Neural progenitor cell (in vitro differentiated cells): ENCODE measurements around the gene CAPSL. TPM values are rescaled to one million over a fixed set of nuclear protein-coding genes. Genes with fewer than 3 reads are reported as not detected.

Source experiments
- DNase-seq: peaks from one replicate; pipeline ENCODE4 v3.0.0-alpha.2; 2016; ENCODE audit warnings: low spot score
- H2AFZ ChIP-seq: fragments of 200-600 bp; sonication (generic); replicated peaks from 2 replicates; pipeline ENCODE4 v1.6.1; 2016; ENCODE audit warnings: antibody characterized with exemption
- H3F3A ChIP-seq: fragments of 200-600 bp; sonication (generic); 2 replicates; pipeline ENCODE4 v1.6.1; 2016; ENCODE audit warnings: antibody characterized with exemption, low read depth
- H3K27ac ChIP-seq: fragments of 200-600 bp; sonication (generic); 2 replicates; pipeline ENCODE4 v1.5.1; 2016; ENCODE audit warnings: mild to moderate bottlenecking
- H3K27me3 ChIP-seq: fragments of 200-600 bp; sonication (generic); 2 replicates; pipeline ENCODE4 v1.6.1; 2016; ENCODE audit warnings: mild to moderate bottlenecking, moderate library complexity
- H3K36me3 ChIP-seq: fragments of 200-600 bp; sonication (generic); 2 replicates; pipeline ENCODE4 v1.5.1; 2016
- H3K4me1 ChIP-seq: fragments of 200-600 bp; sonication (generic); 2 replicates; pipeline ENCODE4 v1.6.1; 2016; ENCODE audit warnings: mixed run types
- H3K4me2 ChIP-seq: fragments of 200-600 bp; sonication (generic); 2 replicates; pipeline ENCODE4 v1.6.1; 2016
- H3K4me3 ChIP-seq: fragments of 200-600 bp; sonication (generic); 2 replicates; pipeline ENCODE4 v1.5.1; 2016
- H3K79me2 ChIP-seq: fragments of 200-600 bp; sonication (generic); 2 replicates; pipeline ENCODE4 v1.6.1; 2016; ENCODE audit warnings: low read depth
- H3K9ac ChIP-seq: fragments of 200-600 bp; sonication (generic); 2 replicates; pipeline ENCODE4 v1.6.1; 2016
- H3K9me3 ChIP-seq: fragments of 200-600 bp; sonication (generic); 2 replicates; pipeline ENCODE4 v1.5.1; 2016; ENCODE audit warnings: low read depth
- H4K20me1 ChIP-seq: fragments of 200-600 bp; sonication (generic); 2 replicates; pipeline ENCODE4 v1.6.1; 2016; ENCODE audit warnings: low read depth
- H3K27ac Mint-ChIP-seq: 3 replicates; pipeline ENCODE4 v1.8.0; 2021; ENCODE audit warnings: mixed read lengths
- H3K27me3 Mint-ChIP-seq: 2 replicates; pipeline ENCODE4 v1.8.0; 2022; ENCODE audit warnings: low read depth, mild to moderate bottlenecking, inconsistent platforms, moderate library complexity, mixed read lengths; ENCODE audit not compliant: insufficient read depth
- H3K36me3 Mint-ChIP-seq: 3 replicates; pipeline ENCODE4 v1.8.0; 2021; ENCODE audit warnings: mixed read lengths
- H3K4me1 Mint-ChIP-seq: 3 replicates; pipeline ENCODE4 v1.8.0; 2021; ENCODE audit warnings: mixed read lengths
- H3K4me3 Mint-ChIP-seq: 3 replicates; pipeline ENCODE4 v1.8.0; 2021; ENCODE audit warnings: mild to moderate bottlenecking, moderate library complexity, mixed read lengths
- H3K9me3 Mint-ChIP-seq: 3 replicates; pipeline ENCODE4 v1.8.0; 2020; ENCODE audit warnings: mixed read lengths
- EZH2 ChIP-seq: fragments of 200-600 bp; sonication (generic); IDR thresholded peaks from 2 replicates; pipeline ENCODE4 v1.6.1; 2017; ENCODE audit warnings: antibody characterized with exemption, mild to moderate bottlenecking, moderate library complexity
- EZH2phosphoT487 ChIP-seq: fragments of 200-600 bp; sonication (generic); IDR thresholded peaks from 2 replicates; pipeline ENCODE4 v1.6.1; 2017; ENCODE audit warnings: antibody characterized with exemption
- total RNA-seq: library from RNA; depleted of rRNA; stranded (reverse); fragments of >200 nt; gene quantifications from 2 replicates; pipeline ENCODE4 v1.2.3, GENCODE V29; 2015; ENCODE audit warnings: low replicate concordance
- TF ChIP-seq, protein P1 (sequence below): fragments of 200-600 bp; sonication (generic); IDR thresholded peaks from 2 replicates; pipeline ENCODE4 v1.5.1; 2017; ENCODE audit warnings: antibody characterized with exemption, mild to moderate bottlenecking

CAPSL gene
- total RNA-seq, 1 donor from 2014 or later, result 0.15 TPM

DNA sequence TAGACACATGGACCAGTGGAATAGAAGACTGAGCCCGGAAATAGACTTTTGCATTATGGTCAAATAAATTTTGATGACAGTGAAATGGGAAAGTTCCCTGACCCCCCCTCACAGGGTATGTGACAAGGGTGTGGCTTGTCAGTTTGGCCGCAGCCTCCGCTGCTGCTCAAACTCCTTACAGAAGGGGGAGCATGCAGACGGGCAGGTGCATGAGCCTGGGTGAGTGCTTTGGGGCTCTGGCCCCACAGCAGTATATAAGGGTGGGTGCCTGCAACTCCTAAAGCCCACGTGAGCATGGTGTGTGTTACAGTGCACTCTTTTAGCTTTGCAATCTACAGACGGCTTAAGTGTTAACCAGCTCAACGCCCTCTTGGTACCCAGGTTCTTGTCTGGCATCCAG lies 21.9 kb upstream of the CAPSL start:
- no peaks in the 10 kb centered on the region for H3K79me2 ChIP-seq
- no peaks in the 10 kb centered on the region for H3K36me3 ChIP-seq
- H3K27me3 Mint-ChIP-seq, result peaks cover 2% of the 10 kb centered on the region
- no peak overlapping the region for H2AFZ ChIP-seq
- H3K27ac Mint-ChIP-seq, result no peak overlapping the region
- no peak overlapping the region for H3K9ac ChIP-seq
- no peaks in the 10 kb centered on the region for H3K4me1 ChIP-seq
- H3K4me2 ChIP-seq, result no peak overlapping the region
- DNase-seq, result no peak
- H3K4me1 Mint-ChIP-seq, result no peaks in the 10 kb centered on the region
- H3K36me3 Mint-ChIP-seq, result no peaks in the 10 kb centered on the region
- TF ChIP-seq, protein P1, sequence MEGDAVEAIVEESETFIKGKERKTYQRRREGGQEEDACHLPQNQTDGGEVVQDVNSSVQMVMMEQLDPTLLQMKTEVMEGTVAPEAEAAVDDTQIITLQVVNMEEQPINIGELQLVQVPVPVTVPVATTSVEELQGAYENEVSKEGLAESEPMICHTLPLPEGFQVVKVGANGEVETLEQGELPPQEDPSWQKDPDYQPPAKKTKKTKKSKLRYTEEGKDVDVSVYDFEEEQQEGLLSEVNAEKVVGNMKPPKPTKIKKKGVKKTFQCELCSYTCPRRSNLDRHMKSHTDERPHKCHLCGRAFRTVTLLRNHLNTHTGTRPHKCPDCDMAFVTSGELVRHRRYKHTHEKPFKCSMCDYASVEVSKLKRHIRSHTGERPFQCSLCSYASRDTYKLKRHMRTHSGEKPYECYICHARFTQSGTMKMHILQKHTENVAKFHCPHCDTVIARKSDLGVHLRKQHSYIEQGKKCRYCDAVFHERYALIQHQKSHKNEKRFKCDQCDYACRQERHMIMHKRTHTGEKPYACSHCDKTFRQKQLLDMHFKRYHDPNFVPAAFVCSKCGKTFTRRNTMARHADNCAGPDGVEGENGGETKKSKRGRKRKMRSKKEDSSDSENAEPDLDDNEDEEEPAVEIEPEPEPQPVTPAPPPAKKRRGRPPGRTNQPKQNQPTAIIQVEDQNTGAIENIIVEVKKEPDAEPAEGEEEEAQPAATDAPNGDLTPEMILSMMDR, result no peak
- no peak for TF ChIP-seq EZH2phosphoT487
- H3K9me3 Mint-ChIP-seq, result peaks cover 5% of the 10 kb centered on the region
- H3K9me3 ChIP-seq, result no peaks in the 10 kb centered on the region
- no peak overlapping the region for H3K27ac ChIP-seq
- no peaks in the 10 kb centered on the region for H3F3A ChIP-seq
- H3K27me3 ChIP-seq, result no peaks in the 10 kb centered on the region
- H3K4me3 Mint-ChIP-seq, result no peak overlapping the region
- no peaks in the 10 kb centered on the region for H4K20me1 ChIP-seq
- no peak overlapping the region for H3K4me3 ChIP-seq

DNA sequence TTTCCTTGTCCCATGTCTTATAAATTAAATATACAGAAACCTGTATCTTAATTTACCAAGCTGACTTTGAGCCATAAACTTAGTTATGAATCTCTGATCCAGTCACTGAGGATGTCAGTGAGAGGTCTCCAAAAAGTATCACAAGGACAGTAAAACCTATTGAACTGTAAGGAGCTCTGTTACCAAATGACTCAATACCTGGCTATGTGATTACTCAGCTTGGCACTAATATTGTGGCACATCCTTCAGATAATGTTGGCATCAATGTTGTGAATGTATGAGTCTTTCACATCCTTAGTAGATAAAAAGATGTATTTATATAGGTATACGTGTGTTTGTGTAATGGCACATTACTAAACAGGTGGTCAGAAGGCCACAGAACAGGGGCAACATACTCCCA lies 18.0 kb upstream of the CAPSL start:
- Histone ChIP-seq H2AFZ (no peak overlapping the region), H3K4me1 (no peaks in the 10 kb centered on the region), H3K4me3 (no peak overlapping the region), H3K27me3 (peaks cover 9% of the 10 kb centered on the region), H3K9me3 (no peaks in the 10 kb centered on the region), H3F3A (no peaks in the 10 kb centered on the region), H4K20me1 (no peaks in the 10 kb centered on the region), H3K9ac (no peak overlapping the region), H3K4me2 (no peak overlapping the region), H3K27ac (no peak overlapping the region), H3K79me2 (no peaks in the 10 kb centered on the region), H3K36me3 (no peaks in the 10 kb centered on the region)
- no peak for DNase-seq
- Mint-ChIP-seq H3K4me3 (no peak overlapping the region), H3K36me3 (no peaks in the 10 kb centered on the region), H3K27ac (no peak overlapping the region), H3K9me3 (peaks cover 3% of the 10 kb centered on the region), H3K27me3 (no peaks in the 10 kb centered on the region), H3K4me1 (no peaks in the 10 kb centered on the region)
- TF ChIP-seq EZH2, result no peak
- no peak for TF ChIP-seq EZH2phosphoT487
- TF ChIP-seq, protein P1, result no peak

DNA sequence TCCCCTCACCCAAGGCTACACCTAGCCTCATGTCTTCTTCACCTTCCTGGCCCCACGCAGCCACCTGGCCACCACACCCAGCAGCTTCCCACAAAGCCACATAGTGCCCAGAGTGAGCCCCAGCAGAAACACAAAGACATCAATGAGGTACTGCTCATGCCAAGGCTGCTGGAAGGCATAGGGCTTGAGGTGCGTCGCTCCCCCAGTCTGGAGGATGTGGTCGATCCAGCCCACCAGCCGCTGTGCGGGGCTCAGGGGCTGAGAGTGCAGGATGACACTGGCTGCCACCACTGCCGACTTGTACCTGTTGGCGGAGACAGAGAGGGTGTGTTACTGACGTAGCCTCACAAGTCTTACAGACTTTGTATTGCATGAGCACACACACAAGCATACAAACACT lies 15.8 kb upstream of the CAPSL start:
- Mint-ChIP-seq H3K9me3 (peaks cover 3% of the 10 kb centered on the region), H3K27ac (no peak overlapping the region), H3K4me3 (no peak overlapping the region), H3K4me1 (no peaks in the 10 kb centered on the region), H3K27me3 (no peaks in the 10 kb centered on the region), H3K36me3 (no peaks in the 10 kb centered on the region)
- no peak for TF ChIP-seq EZH2
- TF ChIP-seq EZH2phosphoT487, result no peak
- TF ChIP-seq, protein P1, result no peak
- Histone ChIP-seq H4K20me1 (no peaks in the 10 kb centered on the region), H2AFZ (no peak overlapping the region), H3K4me1 (no peaks in the 10 kb centered on the region), H3K27ac (no peak overlapping the region), H3K4me3 (no peak overlapping the region), H3K4me2 (no peak overlapping the region), H3K27me3 (peaks cover 9% of the 10 kb centered on the region), H3F3A (no peaks in the 10 kb centered on the region), H3K9me3 (no peaks in the 10 kb centered on the region), H3K9ac (no peak overlapping the region), H3K79me2 (no peaks in the 10 kb centered on the region), H3K36me3 (no peaks in the 10 kb centered on the region)
- DNase-seq, result peak; percentile 11
